HepG2 (cell line): Measurements from ENCODE around the gene DNAJB5. TPM values are rescaled to one million over a fixed set of nuclear protein-coding genes. Genes with fewer than 3 reads are reported as not detected.

Source experiments
- ATAC-seq: fragments of 200-7000 bp; cut with Tn5 transposase; 3 replicates; pipeline ENCODE4 v1.9.1; 2020; ENCODE audit warnings: mild to moderate bottlenecking, moderate library complexity
- BruUV-seq: library from RNA; stranded (reverse); fragments of 400-500 nt; replicated peaks from 2 replicates; lab custom pipeline; 2021; lab: Mats Ljungman, UMichigan
- CTCF ChIA-PET: fragments of 300-600 bp; formaldehyde crosslinking; extraction: SDS; loops from one replicate; lab custom pipeline; 2021; ENCODE audit warnings: low total read pairs, inconsistent platforms, low intra/inter-chr PET ratio; lab: Yijun Ruan, JAX
- POLR2A ChIA-PET: fragments of 350-600 bp; sonication (Branson Sonifier 250); formaldehyde crosslinking; loops from one replicate; lab custom pipeline; 2020; ENCODE audit warnings: antibody characterized with exemption, inconsistent platforms; lab: Yijun Ruan, JAX
- DNase-seq: peaks from one replicate; pipeline ENCODE4 v3.0.0-alpha.2; 2015; ENCODE audit warnings: low spot score
- FAIRE-seq: peaks from 3 replicates; lab custom pipeline; 2011; peaks lifted over from hg19 to GRCh38; lab: Jason Lieb, UNC
- H2AFZ ChIP-seq: one replicate; pipeline ENCODE4 v1.6.1; 2011; ENCODE audit warnings: low read length, inconsistent platforms
- H3K27ac ChIP-seq: fragments of 300-600 bp; 3 replicates; pipeline ENCODE4 v1.8.0; 2011; ENCODE audit warnings: mixed run types, mild to moderate bottlenecking, mixed read lengths, low read length, inconsistent platforms; ENCODE audit not compliant: insufficient read depth; ENCODE audit errors: extremely low read length
- H3K27me3 ChIP-seq, 2 experiments: fragments of 200-600 bp in 1 of 2; 2 replicates in 1 of 2; 3 replicates in 1 of 2; pipeline versions ENCODE4 v1.6.0 to v1.8.0; 2011; ENCODE audit warnings: low read length in 2 of 2, mild to moderate bottlenecking in 2 of 2, moderate library complexity in 2 of 2, inconsistent platforms in 1 of 2; ENCODE audit not compliant: insufficient read depth in 2 of 2, control insufficient read depth in 1 of 2
- H3K36me3 ChIP-seq, 2 experiments: fragments of 200-600 bp in 1 of 2; replicated peaks in 1 of 2; 2 replicates in 1 of 2; 3 replicates in 1 of 2; pipeline versions ENCODE4 v1.5.1 to v1.8.0; 2011; ENCODE audit warnings: low read length in 2 of 2, inconsistent platforms in 1 of 2; ENCODE audit not compliant: insufficient read depth in 2 of 2, control insufficient read depth in 1 of 2
- H3K4me1 ChIP-seq: 2 replicates; pipeline ENCODE4 v1.5.1; 2012; ENCODE audit warnings: low read length, inconsistent platforms; ENCODE audit not compliant: insufficient read depth
- H3K4me2 ChIP-seq: 2 replicates; pipeline ENCODE4 v1.6.0; 2011; ENCODE audit warnings: low read depth, low read length, inconsistent platforms
- H3K4me3 ChIP-seq, 3 experiments: fragments of 200-600 bp in 1 of 3; sonication (generic), shearing (Covaris generic) in 1 of 3; replicated peaks in 1 of 3; 2 replicates each; pipeline ENCODE4 v1.5.1; 2011 to 2016; ENCODE audit warnings: low read length in 3 of 3, inconsistent platforms in 2 of 3, low read depth in 2 of 3, mild to moderate bottlenecking in 2 of 3, control low read depth in 1 of 3, mixed read lengths in 1 of 3; ENCODE audit not compliant: insufficient read depth in 1 of 3
- H3K79me2 ChIP-seq: one replicate; pipeline ENCODE4 v1.6.1; 2011; ENCODE audit warnings: low read length, inconsistent platforms; ENCODE audit not compliant: insufficient read depth
- H3K9ac ChIP-seq: 2 replicates; pipeline ENCODE4 v1.6.0; 2011; ENCODE audit warnings: mild to moderate bottlenecking, low read depth, low read length, inconsistent platforms; ENCODE audit not compliant: insufficient read depth
- H3K9me3 ChIP-seq: 2 replicates; pipeline ENCODE4 v1.5.1; 2012; ENCODE audit warnings: mild to moderate bottlenecking, low read length
- H4K20me1 ChIP-seq: 2 replicates; pipeline ENCODE4 v1.6.0; 2011; ENCODE audit warnings: inconsistent platforms, mild to moderate bottlenecking, low read length, moderate library complexity; ENCODE audit not compliant: insufficient read depth
- IKZF1 ChIP-seq: fragments of 450-650 bp; IDR thresholded peaks from 2 replicates; pipeline ENCODE4 v1.7.1; 2016
- RXRB ChIP-seq: IDR thresholded peaks from 2 replicates; pipeline ENCODE4 v1.6.1; 2016; ENCODE audit warnings: borderline replicate concordance, missing genetic modification reagents, missing compliant biosample characterization
- ZNF121 ChIP-seq: sonication (generic); formaldehyde crosslinking; IDR thresholded peaks from 2 replicates; pipeline ENCODE4 v1.5.0; 2020; ENCODE audit warnings: mild to moderate bottlenecking, missing genetic modification reagents
- ZNF318 ChIP-seq: sonication (generic); formaldehyde crosslinking; IDR thresholded peaks from 2 replicates; pipeline ENCODE4 v1.4.0; 2020; ENCODE audit warnings: mild to moderate bottlenecking, missing genetic modification reagents
- ZNF432 ChIP-seq: sonication (generic); formaldehyde crosslinking; IDR thresholded peaks from 2 replicates; pipeline ENCODE4 v1.5.0; 2020; ENCODE audit warnings: missing genetic modification reagents, mild to moderate bottlenecking, borderline replicate concordance
- ZNF614 ChIP-seq: IDR thresholded peaks from 2 replicates; pipeline ENCODE4 v1.6.1; 2018; ENCODE audit warnings: missing biosample characterization, missing genetic modification reagents, inconsistent platforms, borderline replicate concordance
- ZNF619 ChIP-seq: sonication (generic); formaldehyde crosslinking; IDR thresholded peaks from 2 replicates; pipeline ENCODE4 v1.4.0; 2020; ENCODE audit warnings: mild to moderate bottlenecking, missing genetic modification reagents
- ZNF687 ChIP-seq: sonication (generic); formaldehyde crosslinking; IDR thresholded peaks from 2 replicates; pipeline ENCODE4 v1.5.1; 2020; ENCODE audit warnings: mild to moderate bottlenecking, missing genetic modification reagents, moderate library complexity
- WGBS: methylation state at CpG from one replicate; pipeline ENCODE4 v1.1.6; 2017; ENCODE audit warnings: low lambda C conversion rate; 5-methylcytosine and 5-hydroxymethylcytosine counted together
- in situ Hi-C: cut with HindIII; loops from 2 replicates; pipeline ENCODE4 v1.10.0; 2017; ENCODE audit warnings: low pct_unique_long_range_greater_than_20kb; ENCODE audit not compliant: extremely low pct_ligation_motif_present
- intact Hi-C: fragments of 100-400 bp; cut with micrococcal nuclease; formaldehyde crosslinking; loops from one replicate; pipeline ENCODE4 v1.10.0; 2022; ENCODE audit not compliant: unreplicated experiment
- polyA plus RNA-seq, 8 experiments: library from polyadenylated mRNA; depleted of rRNA in 3 of 8; stranded (reverse) in 7 of 8; unstranded in 1 of 8; fragments of >200 nt; fragmentation: Illumina TruSeq in 4 of 8; extraction: Trizol in 4 of 8; gene quantifications; 2 replicates each; pipeline versions ENCODE4 v1.2.1 to v1.2.3, GENCODE V29; 2011 to 2016; ENCODE audit warnings: low read depth in 4 of 8, missing spikeins in 1 of 8, mixed read lengths in 1 of 8; ENCODE audit not compliant: insufficient read depth in 1 of 8
- total RNA-seq, 5 experiments: library from RNA; depleted of rRNA; stranded (reverse); fragments of >200 nt; fragmentation: Illumina TruSeq; extraction: Trizol; gene quantifications; 2 replicates each; pipeline ENCODE4 v1.2.3, GENCODE V29; 2016; ENCODE audit warnings: low read depth in 1 of 5
- TF ChIP-seq, protein P1 (sequence below): IDR thresholded peaks from 2 replicates; pipeline ENCODE4 v1.6.1; 2016; ENCODE audit warnings: missing compliant biosample characterization, missing genetic modification reagents, borderline replicate concordance

Gene DNAJB5
- total and polyA plus RNA-seq, 2 of the 13 experiments (the other 11 are each of a cell fraction or from before 2014, with no cell fraction given) = 0.40 to 0.69 TPM

- H3K27ac ChIP-seq = no peak overlapping the region
- H3K4me1 ChIP-seq = no peaks in the 10 kb centered on the region; the same call in 1 of the 2 replicates
- 12% methylated on average over 5 of the region's 5 CpGs for WGBS
- peaks cover 3 to 31% of the 10 kb centered on the region in 2 experiments for H3K27me3 ChIP-seq
- BruUV-seq = no TSS peak
- ChIA-PET CTCF (no interaction called here), POLR2A (no interaction called here)
- no peak for DNase-seq
- no peak for FAIRE-seq
- H3K9me3 ChIP-seq = no peaks in the 10 kb centered on the region
- ATAC-seq = no peak
- intact Hi-C loops (no loop called here), in situ Hi-C loops (no loop called here)
- no peak overlapping the region for H2AFZ ChIP-seq
- H3K4me3 ChIP-seq = no peak overlapping the region
- H3K36me3 ChIP-seq = no peaks in the 10 kb centered on the region
- H4K20me1 ChIP-seq = no peaks in the 10 kb centered on the region
- H3K4me2 ChIP-seq = no peak overlapping the region
- no peaks in the 10 kb centered on the region for H3K79me2 ChIP-seq
- H3K9ac ChIP-seq = no peak overlapping the region
- no peak for TF ChIP-seq ZNF121 (CRISPR knock-in tag)
- TF ChIP-seq IKZF1 = no peak
- no peak for TF ChIP-seq ZNF614 (CRISPR knock-in tag)
- TF ChIP-seq RXRB (CRISPR knock-in tag) = no peak
- no peak for TF ChIP-seq ZNF619
- TF ChIP-seq ZNF687 (CRISPR knock-in tag) = no peak
- TF ChIP-seq, protein P1, sequence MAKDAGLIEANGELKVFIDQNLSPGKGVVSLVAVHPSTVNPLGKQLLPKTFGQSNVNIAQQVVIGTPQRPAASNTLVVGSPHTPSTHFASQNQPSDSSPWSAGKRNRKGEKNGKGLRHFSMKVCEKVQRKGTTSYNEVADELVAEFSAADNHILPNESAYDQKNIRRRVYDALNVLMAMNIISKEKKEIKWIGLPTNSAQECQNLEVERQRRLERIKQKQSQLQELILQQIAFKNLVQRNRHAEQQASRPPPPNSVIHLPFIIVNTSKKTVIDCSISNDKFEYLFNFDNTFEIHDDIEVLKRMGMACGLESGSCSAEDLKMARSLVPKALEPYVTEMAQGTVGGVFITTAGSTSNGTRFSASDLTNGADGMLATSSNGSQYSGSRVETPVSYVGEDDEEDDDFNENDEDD = no peak
- TF ChIP-seq ZNF318 = no peak
- no peak for TF ChIP-seq ZNF432 (CRISPR knock-in tag)
Measured at GRCh38 chr9:34961574-34962490, 27.7 kb upstream of the DNAJB5 start.
